Panc1 (cell line): ENCODE measurements around the gene CAPRIN2. TPM values are rescaled to one million over a fixed set of nuclear protein-coding genes. Genes with fewer than 3 reads are reported as not detected.

Experiments used
- ATAC-seq: fragments of 200-7000 bp; cut with Tn5 transposase; 2 replicates; pipeline ENCODE4 v1.9.1; 2020; ENCODE audit warnings: mild to moderate bottlenecking, moderate library complexity
- BruUV-seq: library from RNA; stranded (reverse); fragments of 400-500 nt; replicated peaks from 2 replicates; lab custom pipeline; 2021; lab: Mats Ljungman, UMichigan
- CTCF ChIA-PET: fragments of 300-600 bp; sonication (Branson Sonifier 250); formaldehyde crosslinking; loops from one replicate; lab custom pipeline; 2022; ENCODE audit warnings: antibody characterized with exemption; lab: Charles Lee
- POLR2A ChIA-PET: fragments of 300-600 bp; sonication (Branson Sonifier 250); formaldehyde crosslinking; loops from one replicate; lab custom pipeline; 2022; ENCODE audit warnings: antibody characterized with exemption; lab: Charles Lee
- DNase-seq: peaks from one replicate; pipeline ENCODE4 v3.0.0-alpha.2; 2010; ENCODE audit warnings: low read depth, low spot score
- H3K27ac ChIP-seq: 2 replicates; pipeline ENCODE4 v1.5.1; 2011; ENCODE audit warnings: mild to moderate bottlenecking, low read length, inconsistent platforms
- H3K27me3 ChIP-seq: fragments of 200-500 bp; sonication (Bioruptor generic); 2 replicates; pipeline ENCODE4 v1.6.0; 2014; ENCODE audit warnings: low read length, inconsistent platforms; ENCODE audit not compliant: control insufficient read depth, insufficient read depth
- H3K36me3 ChIP-seq: fragments of 200-500 bp; sonication (Bioruptor generic); 2 replicates; pipeline ENCODE4 v1.5.1; 2014; ENCODE audit warnings: inconsistent platforms, mild to moderate bottlenecking, low read length, moderate library complexity; ENCODE audit not compliant: control insufficient read depth, insufficient read depth
- H3K4me1 ChIP-seq: 2 replicates; pipeline ENCODE4 v1.5.1; 2011; ENCODE audit warnings: inconsistent platforms, mild to moderate bottlenecking, low read length, moderate library complexity; ENCODE audit not compliant: control insufficient read depth, insufficient read depth
- H3K4me3 ChIP-seq, 2 experiments: 2 replicates each; pipeline ENCODE4 v1.5.1; 2011 to 2012; ENCODE audit warnings: low read depth in 2 of 2, low read length in 2 of 2, mild to moderate bottlenecking in 2 of 2, inconsistent platforms in 1 of 2, moderate library complexity in 1 of 2
- H3K9me3 ChIP-seq: fragments of 200-500 bp; sonication (Bioruptor generic); 2 replicates; pipeline ENCODE4 v1.5.1; 2014; ENCODE audit warnings: low read depth, mild to moderate bottlenecking, inconsistent platforms, low read length, moderate library complexity; ENCODE audit not compliant: control insufficient read depth, insufficient read depth
- POLR2AphosphoS5 ChIP-seq: IDR thresholded peaks from 2 replicates; pipeline ENCODE4 v1.6.1; 2012; ENCODE audit warnings: mild to moderate bottlenecking, low read depth, low read length, moderate library complexity
- REST ChIP-seq, 2 experiments: IDR thresholded peaks; 2 replicates each; pipeline ENCODE4 v1.6.1; 2011 to 2012; ENCODE audit warnings: low read depth in 2 of 2, control low read depth in 1 of 2, low read length in 1 of 2, mild to moderate bottlenecking in 1 of 2, moderate library complexity in 1 of 2; ENCODE audit not compliant: insufficient read depth in 1 of 2
- SIN3A ChIP-seq: IDR thresholded peaks from 2 replicates; pipeline ENCODE4 v1.6.1; 2012; ENCODE audit warnings: low read depth, mild to moderate bottlenecking, low read length, moderate library complexity, borderline replicate concordance; ENCODE audit not compliant: insufficient read depth
- TCF7L2 ChIP-seq: IDR thresholded peaks from 2 replicates; pipeline ENCODE4 v1.6.1; 2011; ENCODE audit warnings: mild to moderate bottlenecking, low read depth, low read length, inconsistent platforms
- in situ Hi-C: cut with HindIII; loops from 2 replicates; pipeline ENCODE4 v1.10.0; 2016; ENCODE audit warnings: low sequenced_read_pairs, low pct_unique_long_range_greater_than_20kb
- intact Hi-C: fragments of 100-400 bp; cut with micrococcal nuclease; formaldehyde crosslinking; loops from one replicate; pipeline ENCODE4 v1.10.0; 2022; ENCODE audit not compliant: unreplicated experiment
- total RNA-seq: library from RNA; stranded (reverse); gene quantifications from one replicate; pipeline ENCODE4 v1.2.1, GENCODE V29; 2021; ENCODE audit not compliant: unreplicated experiment
- TF ChIP-seq, protein P1 (sequence below): fragments of 450-650 bp; IDR thresholded peaks from 2 replicates; pipeline ENCODE4 v1.5.1; 2017; ENCODE audit warnings: mild to moderate bottlenecking

The CAPRIN2 gene
- total RNA-seq, 1 experiment from 2014 or later, result 28.6 TPM

- Histone ChIP-seq H3K27me3 (no peaks in the 10 kb centered on the region), H3K4me1 (peaks cover 28% of the 10 kb centered on the region), H3K4me3 (no peak overlapping the region), H3K9me3 (no peaks in the 10 kb centered on the region), H3K36me3 (no peaks in the 10 kb centered on the region; the same call in 1 of the 2 replicates), H3K27ac (no peak overlapping the region)
- no TSS peak for BruUV-seq
- ATAC-seq (no peak), DNase-seq (no peak)
- POLR2A ChIA-PET, result no interaction called here
- CTCF ChIA-PET, result no interaction called here
- TF ChIP-seq POLR2AphosphoS5, result no peak
- no peak for TF ChIP-seq SIN3A
- TF ChIP-seq, protein P1, sequence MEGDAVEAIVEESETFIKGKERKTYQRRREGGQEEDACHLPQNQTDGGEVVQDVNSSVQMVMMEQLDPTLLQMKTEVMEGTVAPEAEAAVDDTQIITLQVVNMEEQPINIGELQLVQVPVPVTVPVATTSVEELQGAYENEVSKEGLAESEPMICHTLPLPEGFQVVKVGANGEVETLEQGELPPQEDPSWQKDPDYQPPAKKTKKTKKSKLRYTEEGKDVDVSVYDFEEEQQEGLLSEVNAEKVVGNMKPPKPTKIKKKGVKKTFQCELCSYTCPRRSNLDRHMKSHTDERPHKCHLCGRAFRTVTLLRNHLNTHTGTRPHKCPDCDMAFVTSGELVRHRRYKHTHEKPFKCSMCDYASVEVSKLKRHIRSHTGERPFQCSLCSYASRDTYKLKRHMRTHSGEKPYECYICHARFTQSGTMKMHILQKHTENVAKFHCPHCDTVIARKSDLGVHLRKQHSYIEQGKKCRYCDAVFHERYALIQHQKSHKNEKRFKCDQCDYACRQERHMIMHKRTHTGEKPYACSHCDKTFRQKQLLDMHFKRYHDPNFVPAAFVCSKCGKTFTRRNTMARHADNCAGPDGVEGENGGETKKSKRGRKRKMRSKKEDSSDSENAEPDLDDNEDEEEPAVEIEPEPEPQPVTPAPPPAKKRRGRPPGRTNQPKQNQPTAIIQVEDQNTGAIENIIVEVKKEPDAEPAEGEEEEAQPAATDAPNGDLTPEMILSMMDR, result no peak
- no peak for TF ChIP-seq REST (IDR thresholded peaks at IDR 0.05; ENCODE audit: insufficient read depth in 1 of 2, low read depth in 2 of 2, low read length in 1 of 2)
- no peak for TF ChIP-seq TCF7L2
- in situ Hi-C loops, result no loop called here
- intact Hi-C loops, result no loop called here
Measured at GRCh38 chr12:30692470-30692869, 62.3 kb downstream of the CAPRIN2 start.

DNA sequence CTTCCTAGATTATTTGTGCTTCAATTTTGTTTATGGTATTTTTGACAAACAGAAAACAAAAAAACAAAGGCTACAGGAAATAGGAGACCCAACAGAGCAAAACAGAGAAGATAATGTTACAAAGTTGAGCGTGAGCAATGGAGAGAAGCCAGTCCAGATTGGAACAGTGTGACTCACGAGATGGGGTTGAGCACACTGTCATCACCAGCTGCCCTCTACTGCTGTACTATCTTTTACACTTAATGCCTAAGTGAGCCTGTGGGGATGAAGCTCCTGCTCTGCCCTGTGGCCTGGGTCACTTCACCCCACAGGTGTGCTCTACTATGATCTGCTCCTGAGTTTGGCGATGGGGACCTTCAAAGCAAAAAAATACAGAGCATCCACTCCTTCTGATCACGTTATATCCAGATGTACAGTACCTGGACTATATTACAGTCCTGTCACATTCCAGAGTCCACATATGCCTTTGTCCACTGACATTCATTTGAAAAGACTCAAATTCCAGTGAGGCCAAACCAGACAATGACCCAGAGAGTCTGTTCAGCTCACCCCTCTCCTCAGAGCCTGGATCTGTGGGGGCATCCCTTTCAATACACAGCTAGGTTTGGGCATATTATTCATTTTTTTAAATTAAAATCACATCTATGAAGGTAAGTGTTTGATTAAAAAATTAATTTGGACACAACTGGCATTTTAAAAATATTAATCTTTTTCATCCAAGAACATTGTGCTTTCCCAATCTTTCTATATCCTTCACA, 63.5 kb downstream of the CAPRIN2 start:
- Histone ChIP-seq H3K9me3 (no peaks in the 10 kb centered on the region), H3K27me3 (no peaks in the 10 kb centered on the region), H3K27ac (peak overlapping the region; percentile 46; the same call in 1 of the 2 replicates), H3K4me3 (no peak overlapping the region), H3K36me3 (no peaks in the 10 kb centered on the region; the same call in 1 of the 2 replicates), H3K4me1 (peaks cover 28% of the 10 kb centered on the region)
- no TSS peak for BruUV-seq
- TF ChIP-seq TCF7L2 (no peak), REST (IDR thresholded peaks at IDR 0.05; ENCODE audit: insufficient read depth in 1 of 2, low read depth in 2 of 2, low read length in 1 of 2) (no peak), SIN3A (no peak), POLR2AphosphoS5 (no peak)
- TF ChIP-seq, protein P1, result no peak
- intact Hi-C loops, result no loop called here
- in situ Hi-C loops, result no loop called here
- DNase-seq, result no peak
- CTCF ChIA-PET, result no interaction called here
- POLR2A ChIA-PET, result no interaction called here
- ATAC-seq, result no peak
